ENCODE measurements around the gene RAN.

GRCh38 chr12:130920723-130921381 is 49.0 kb downstream of the RAN start:
- no peak for TF ChIP-seq POLR2A (IDR thresholded peaks at IDR 0.05; ENCODE audit: low read length)
- no peak for TF ChIP-seq GATA1 (IDR thresholded peaks at IDR 0.05; ENCODE audit: low read depth, low read length)
